ENCODE measurements around the gene RNGTT. TPM values are rescaled to one million over a fixed set of nuclear protein-coding genes. Genes with fewer than 3 reads are reported as not detected.

Gene RNGTT
- total RNA-seq, 1 experiment from 2014 or later: 15.7 TPM

DNA sequence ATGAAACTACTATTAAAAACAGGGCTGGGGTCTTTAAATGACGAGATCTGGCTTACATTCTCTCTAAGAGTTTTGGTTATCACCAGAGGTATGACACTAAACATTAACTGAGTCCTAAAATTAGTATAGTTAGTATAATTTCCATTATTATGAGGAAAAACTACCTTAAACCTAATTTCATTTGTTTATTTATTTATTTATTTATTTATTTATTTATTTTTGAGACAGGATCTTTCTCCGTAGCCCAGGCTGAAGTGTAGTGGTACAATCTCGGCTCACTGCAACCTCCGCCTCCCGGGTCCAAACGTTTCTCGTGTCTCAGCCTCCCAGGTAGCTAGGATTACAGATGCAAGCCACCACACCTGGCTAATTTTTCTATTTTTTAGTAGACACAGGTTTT, 85.5 kb downstream of the RNGTT start:
- Histone ChIP-seq H3K36me3 (ENCODE audit: low read depth, low read length) (no peaks in the 10 kb centered on the region), H2AFZ (ENCODE audit: low read length) (no peak overlapping the region), H3K9me3 (ENCODE audit: low read length) (no peaks in the 10 kb centered on the region), H3K79me2 (ENCODE audit: low read length) (no peaks in the 10 kb centered on the region), H3K27ac (ENCODE audit: low read length) (no peak overlapping the region), H3K4me2 (ENCODE audit: low read length) (no peak overlapping the region), H3K4me1 (ENCODE audit: insufficient read depth, low read length) (no peaks in the 10 kb centered on the region), H3K9ac (ENCODE audit: low read length) (no peak overlapping the region), H3K9me2 (replicated peaks; ENCODE audit: low read length) (no peaks in the 10 kb centered on the region), H3K4me3 (ENCODE audit: low read length) (no peak overlapping the region), H3F3A (ENCODE audit: low read length, unreplicated experiment) (no peaks in the 10 kb centered on the region), H3K27me3 (ENCODE audit: low read length) (no peaks in the 10 kb centered on the region), H4K20me1 (ENCODE audit: low read length) (no peaks in the 10 kb centered on the region)
- ATAC-seq (no peak), DNase-seq (no peak)
- TF ChIP-seq EZH2 (IDR thresholded peaks at IDR 0.05; ENCODE audit: low read length, unreplicated experiment): no peak
- TF ChIP-seq, protein P1, sequence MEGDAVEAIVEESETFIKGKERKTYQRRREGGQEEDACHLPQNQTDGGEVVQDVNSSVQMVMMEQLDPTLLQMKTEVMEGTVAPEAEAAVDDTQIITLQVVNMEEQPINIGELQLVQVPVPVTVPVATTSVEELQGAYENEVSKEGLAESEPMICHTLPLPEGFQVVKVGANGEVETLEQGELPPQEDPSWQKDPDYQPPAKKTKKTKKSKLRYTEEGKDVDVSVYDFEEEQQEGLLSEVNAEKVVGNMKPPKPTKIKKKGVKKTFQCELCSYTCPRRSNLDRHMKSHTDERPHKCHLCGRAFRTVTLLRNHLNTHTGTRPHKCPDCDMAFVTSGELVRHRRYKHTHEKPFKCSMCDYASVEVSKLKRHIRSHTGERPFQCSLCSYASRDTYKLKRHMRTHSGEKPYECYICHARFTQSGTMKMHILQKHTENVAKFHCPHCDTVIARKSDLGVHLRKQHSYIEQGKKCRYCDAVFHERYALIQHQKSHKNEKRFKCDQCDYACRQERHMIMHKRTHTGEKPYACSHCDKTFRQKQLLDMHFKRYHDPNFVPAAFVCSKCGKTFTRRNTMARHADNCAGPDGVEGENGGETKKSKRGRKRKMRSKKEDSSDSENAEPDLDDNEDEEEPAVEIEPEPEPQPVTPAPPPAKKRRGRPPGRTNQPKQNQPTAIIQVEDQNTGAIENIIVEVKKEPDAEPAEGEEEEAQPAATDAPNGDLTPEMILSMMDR (conservative IDR thresholded peaks at IDR 0.05; ENCODE audit: low read depth, low read length): no peak
- no peak for TF ChIP-seq EZH2phosphoT487 (IDR thresholded peaks at IDR 0.05; ENCODE audit: borderline replicate concordance, low read length)
- POLR2A ChIA-PET (ENCODE audit: unreplicated experiment): no interaction called here
- intact Hi-C loops (cut with micrococcal nuclease): no loop called here
- CTCF ChIA-PET: no interaction called here
- BruUV-seq (replicated peaks): no TSS peak

- no peak overlapping the region for H3K9ac ChIP-seq (ENCODE audit: low read length)
- peaks cover 21% of the 10 kb centered on the region for H3K4me1 ChIP-seq (ENCODE audit: insufficient read depth, low read length)
- H3F3A ChIP-seq (ENCODE audit: low read length, unreplicated experiment): peaks cover 5% of the 10 kb centered on the region
- ChIA-PET CTCF (no interaction called here), POLR2A (ENCODE audit: unreplicated experiment) (no interaction called here)
- H3K9me3 ChIP-seq (ENCODE audit: low read length): no peaks in the 10 kb centered on the region
- H3K9me2 ChIP-seq (replicated peaks; ENCODE audit: low read length): no peaks in the 10 kb centered on the region
- H3K27me3 ChIP-seq (ENCODE audit: low read length): no peaks in the 10 kb centered on the region
- no peaks in the 10 kb centered on the region for H3K36me3 ChIP-seq (ENCODE audit: low read depth, low read length)
- H3K79me2 ChIP-seq (ENCODE audit: low read length): no peaks in the 10 kb centered on the region
- intact Hi-C loops (cut with micrococcal nuclease): loop anchor here (5.0 kb wide), 1 partner anchor 381 kb away; no protein-coding TSS in a partner anchor
- H3K4me2 ChIP-seq (ENCODE audit: low read length): no peak overlapping the region
- no TSS peak for BruUV-seq (replicated peaks)
- H3K4me3 ChIP-seq (ENCODE audit: low read length): no peak overlapping the region
- H4K20me1 ChIP-seq (ENCODE audit: low read length): no peaks in the 10 kb centered on the region
- H2AFZ ChIP-seq (ENCODE audit: low read length): no peak overlapping the region
- H3K27ac ChIP-seq (ENCODE audit: low read length): no peak overlapping the region
- no peak for ATAC-seq
- TF ChIP-seq EZH2 (IDR thresholded peaks at IDR 0.05; ENCODE audit: low read length, unreplicated experiment) (no peak), EZH2phosphoT487 (IDR thresholded peaks at IDR 0.05; ENCODE audit: borderline replicate concordance, low read length) (no peak)
- TF ChIP-seq, protein P1 (conservative IDR thresholded peaks at IDR 0.05; ENCODE audit: low read depth, low read length): no peak
- no peak for DNase-seq
Observed at GRCh38 chr6:88872962-88873361, 90.5 kb downstream of the RNGTT start.

- H3K9me2 ChIP-seq (replicated peaks; ENCODE audit: low read length): no peaks in the 10 kb centered on the region
- H3K9me3 ChIP-seq (ENCODE audit: low read length): no peaks in the 10 kb centered on the region
- no peak overlapping the region for H2AFZ ChIP-seq (ENCODE audit: low read length)
- intact Hi-C loops (cut with micrococcal nuclease): loop anchor here (5.0 kb wide), 1 partner anchor 379 kb away; no protein-coding TSS in a partner anchor
- no peak overlapping the region for H3K27ac ChIP-seq (ENCODE audit: low read length)
- H3F3A ChIP-seq (ENCODE audit: low read length, unreplicated experiment): peaks cover 5% of the 10 kb centered on the region
- no peaks in the 10 kb centered on the region for H4K20me1 ChIP-seq (ENCODE audit: low read length)
- H3K4me3 ChIP-seq (ENCODE audit: low read length): no peak overlapping the region
- H3K4me2 ChIP-seq (ENCODE audit: low read length): no peak overlapping the region
- H3K27me3 ChIP-seq (ENCODE audit: low read length): no peaks in the 10 kb centered on the region
- peaks cover 29% of the 10 kb centered on the region for H3K4me1 ChIP-seq (ENCODE audit: insufficient read depth, low read length)
- H3K79me2 ChIP-seq (ENCODE audit: low read length): no peaks in the 10 kb centered on the region
- no peak for TF ChIP-seq EZH2 (IDR thresholded peaks at IDR 0.05; ENCODE audit: low read length, unreplicated experiment)
- TF ChIP-seq, protein P1 (conservative IDR thresholded peaks at IDR 0.05; ENCODE audit: low read depth, low read length): no peak
- TF ChIP-seq EZH2phosphoT487 (IDR thresholded peaks at IDR 0.05; ENCODE audit: borderline replicate concordance, low read length): no peak
- POLR2A ChIA-PET (ENCODE audit: unreplicated experiment): no interaction called here
- H3K36me3 ChIP-seq (ENCODE audit: low read depth, low read length): no peaks in the 10 kb centered on the region
- no peak for ATAC-seq
- BruUV-seq (replicated peaks): no TSS peak
- no peak for DNase-seq
- CTCF ChIA-PET: interaction anchor here (0.6 to 0.8 kb wide), 2 partner anchors 28 to 48 kb away, joined by 3 read pairs; no protein-coding TSS in a partner anchor
- no peak overlapping the region for H3K9ac ChIP-seq (ENCODE audit: low read length)
Observed at GRCh38 chr6:88871498-88871897, 91.9 kb downstream of the RNGTT start.

Measured in PC-3 (cell line).